SKM-1 (cell line): ENCODE data around the gene OBSCN.
"Not testable (repeated sequence)": the region's sequence is repeated elsewhere in the genome, so short reads cannot be mapped to it uniquely, and the experiment has no call there.

Source experiments
- DNase-seq: peaks from one replicate; lab custom pipeline; 2025; ENCODE audit not compliant: unreplicated experiment; lab: John Stamatoyannopoulos, UW

OBSCN gene

DNA sequence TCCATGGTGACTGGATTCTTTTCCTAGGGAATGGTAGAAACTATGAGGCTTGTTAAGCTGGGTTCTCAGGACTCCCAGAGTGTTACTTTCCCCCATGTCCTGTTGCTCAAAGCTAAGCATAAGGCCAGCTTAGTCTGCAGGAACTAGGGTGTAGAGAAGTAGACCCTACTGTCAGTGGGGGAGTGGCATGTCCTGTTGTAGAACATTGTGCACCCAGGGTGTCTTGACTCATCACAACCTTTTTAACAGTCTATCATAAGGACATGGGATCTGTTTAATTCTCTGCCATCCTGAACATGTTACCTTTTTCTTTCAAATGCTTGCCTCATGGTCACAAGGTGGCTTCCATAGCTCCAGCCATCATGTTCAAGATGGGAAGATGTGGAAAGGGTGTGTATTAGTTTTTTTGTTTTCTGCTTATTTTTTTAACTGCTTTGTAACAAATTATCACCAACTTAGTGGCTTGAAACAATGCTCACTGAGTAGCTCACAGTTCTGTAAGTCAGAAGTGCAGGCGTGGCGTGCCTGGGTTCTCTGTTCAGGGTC, 17.4 kb downstream of the OBSCN start:
- DNase-seq, result no peak

DNA sequence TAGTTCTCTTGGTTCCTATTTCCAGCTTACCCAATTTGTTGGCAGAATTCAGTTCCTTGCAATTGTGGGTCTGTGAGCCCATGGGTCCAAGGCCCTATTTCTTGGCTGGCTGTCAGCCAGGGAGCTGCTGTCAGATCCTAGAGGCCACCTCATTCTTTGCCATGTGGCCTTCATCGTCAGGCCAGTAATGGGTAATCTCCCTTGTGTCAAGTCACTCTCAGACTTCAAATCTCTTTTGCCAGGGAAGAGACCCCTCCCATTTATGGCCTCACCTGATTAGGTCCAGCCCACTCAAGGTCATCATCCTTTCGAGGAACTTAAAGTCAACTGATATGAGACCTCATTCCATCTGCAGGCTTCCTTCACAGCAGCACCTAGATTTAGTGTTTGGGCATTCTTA, 17.9 kb downstream of the OBSCN start:
- DNase-seq, result no peak

GRCh38 chr1:228226141-228226874, 18.5 kb downstream of the OBSCN start:
- DNase-seq, result no peak

DNA sequence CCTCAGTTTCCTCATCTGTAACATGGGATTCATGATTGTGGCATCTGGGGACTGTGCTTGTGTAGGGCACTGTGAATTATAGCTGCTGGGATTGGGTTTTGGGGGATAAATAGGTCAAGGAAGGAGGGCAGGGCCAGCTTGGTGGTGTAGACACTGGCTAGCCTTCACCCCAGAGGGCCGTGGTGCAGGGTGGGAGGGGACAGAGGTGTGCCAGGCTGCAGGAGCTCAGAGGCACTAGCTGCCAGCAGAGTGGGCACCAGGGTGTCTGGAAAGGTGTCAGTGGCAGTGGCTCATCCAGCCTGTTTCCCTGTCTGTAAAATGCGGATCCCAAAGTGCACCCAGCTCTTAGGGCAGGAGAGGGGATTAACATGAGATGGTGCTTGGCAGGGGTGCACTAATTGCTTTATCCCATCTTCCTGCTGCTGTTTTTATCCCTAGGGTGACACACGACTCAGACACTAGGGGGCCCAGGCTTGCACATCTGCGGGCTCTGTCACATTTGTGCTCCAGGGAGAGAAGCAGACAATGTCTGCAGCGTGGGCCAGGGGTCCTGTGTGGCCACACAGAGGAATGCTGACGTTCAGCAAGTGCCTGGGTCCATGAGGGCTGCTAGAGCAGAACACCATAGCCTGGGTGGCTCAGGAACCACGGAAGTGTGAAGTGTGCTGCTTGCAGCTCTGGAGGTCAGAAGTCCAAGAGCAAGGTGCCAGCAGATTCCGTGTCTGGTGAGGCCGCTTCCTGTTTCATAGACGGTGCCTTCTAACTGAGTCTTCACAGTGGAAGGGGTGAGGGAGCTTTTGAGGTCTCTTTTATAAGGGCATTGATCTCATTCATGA, 19.3 kb downstream of the OBSCN start:
- no peak for DNase-seq

- not testable (repeated sequence) for DNase-seq
Observed at GRCh38 chr1:228228147-228228546, 20.3 kb downstream of the OBSCN start.

DNA sequence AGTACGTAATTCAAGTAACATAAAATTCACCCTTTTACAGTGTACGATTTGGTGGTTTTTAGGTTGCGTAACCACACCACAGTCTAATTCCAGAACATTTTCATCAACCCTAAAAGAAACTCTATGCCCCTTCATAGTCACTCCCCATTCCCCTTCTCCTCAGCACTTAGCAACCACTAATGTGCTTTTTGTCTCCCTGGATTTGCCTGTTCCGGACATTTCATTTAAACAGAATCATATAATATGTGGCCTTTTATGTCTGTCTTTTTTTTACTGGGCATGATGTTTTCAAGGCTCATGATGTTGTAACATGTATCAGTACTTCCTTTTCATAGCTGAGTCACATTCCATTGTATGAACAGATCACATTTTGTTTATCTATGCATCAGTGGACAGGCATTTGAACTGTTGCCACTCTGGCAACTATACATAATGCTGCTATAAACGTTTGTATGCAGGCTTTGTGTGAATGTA, 20.8 kb downstream of the OBSCN start:
- DNase-seq, result no peak

- no peak for DNase-seq
Observed at GRCh38 chr1:228231189-228231588, 23.3 kb downstream of the OBSCN start.

DNA sequence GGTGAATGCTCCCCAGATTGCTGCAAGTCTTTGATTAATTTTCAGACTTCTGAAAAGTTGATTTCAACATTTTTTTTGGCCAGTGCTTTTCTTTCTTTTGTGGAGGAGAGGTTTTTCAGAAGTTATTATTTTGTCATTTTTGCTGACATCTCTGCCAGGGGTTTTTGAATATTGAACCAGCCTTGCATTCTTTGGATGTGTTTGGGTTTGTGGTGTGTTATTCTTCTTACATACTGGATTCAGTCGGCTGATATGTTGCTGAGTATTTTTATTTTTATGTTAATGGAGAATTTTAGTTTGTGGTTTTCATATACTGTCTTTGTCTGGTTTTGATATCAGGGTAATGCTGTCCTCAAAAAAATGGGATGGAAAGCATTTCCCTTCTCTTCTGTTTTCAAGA, 25.3 kb downstream of the OBSCN start:
- no peak for DNase-seq

- no peak for DNase-seq
Observed at GRCh38 chr1:228234921-228235320, 27.1 kb downstream of the OBSCN start.

DNA sequence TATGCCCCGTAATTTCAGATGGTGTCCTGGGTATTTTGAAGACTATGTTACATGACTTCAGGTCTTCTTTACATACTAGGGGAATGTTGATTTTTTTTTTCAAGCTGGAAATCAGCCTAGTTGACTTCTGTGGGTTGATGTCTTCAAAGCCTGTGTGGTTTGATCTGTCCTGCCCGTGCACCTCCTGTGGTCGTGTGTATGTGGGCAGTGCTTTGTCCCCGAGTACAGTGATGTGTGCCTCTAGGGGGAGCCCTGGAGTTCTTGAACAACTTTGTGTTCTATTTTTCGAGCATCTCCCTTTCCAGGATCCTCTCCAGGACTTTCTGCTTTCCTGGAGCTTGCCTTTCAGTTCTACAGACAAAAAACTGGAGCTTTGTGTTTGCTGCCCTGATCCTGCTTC, 28.9 kb downstream of the OBSCN start:
- peak; percentile 56 for DNase-seq

DNA sequence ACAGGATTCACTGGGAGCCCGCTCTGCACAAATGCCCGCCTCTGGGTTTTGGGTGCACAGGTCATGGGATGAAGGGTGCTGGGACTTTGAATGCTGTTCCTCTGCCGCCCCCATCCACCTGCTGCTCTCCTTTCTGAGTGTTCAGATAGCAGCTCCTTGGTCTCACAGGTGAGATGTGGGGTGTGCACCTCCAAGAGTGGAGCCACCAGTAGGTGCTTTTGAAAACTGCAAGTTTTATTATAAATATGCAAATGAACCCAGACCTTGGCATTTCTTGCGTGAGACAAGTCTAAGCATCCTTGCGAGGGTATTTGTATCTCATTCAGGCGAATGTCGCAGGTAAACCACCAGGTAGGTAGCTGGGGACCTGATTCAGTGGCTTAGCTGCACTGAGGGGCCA, 30.2 kb downstream of the OBSCN start:
- no peak for DNase-seq

DNA sequence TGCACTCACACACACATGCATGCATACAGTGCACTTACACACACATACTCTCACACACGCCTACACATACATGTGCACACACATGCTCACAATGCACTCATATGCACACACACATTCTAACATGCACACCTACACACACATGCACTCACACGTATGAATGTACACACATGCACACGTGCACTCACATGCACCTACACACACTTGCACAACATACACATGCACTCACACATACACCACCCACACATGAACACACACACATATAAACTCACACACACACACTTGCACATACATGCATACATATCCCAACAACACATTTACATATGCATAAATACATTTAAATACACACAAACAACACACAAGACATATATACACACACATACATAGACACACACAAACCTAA, 30.6 kb downstream of the OBSCN start:
- no peak for DNase-seq

DNA sequence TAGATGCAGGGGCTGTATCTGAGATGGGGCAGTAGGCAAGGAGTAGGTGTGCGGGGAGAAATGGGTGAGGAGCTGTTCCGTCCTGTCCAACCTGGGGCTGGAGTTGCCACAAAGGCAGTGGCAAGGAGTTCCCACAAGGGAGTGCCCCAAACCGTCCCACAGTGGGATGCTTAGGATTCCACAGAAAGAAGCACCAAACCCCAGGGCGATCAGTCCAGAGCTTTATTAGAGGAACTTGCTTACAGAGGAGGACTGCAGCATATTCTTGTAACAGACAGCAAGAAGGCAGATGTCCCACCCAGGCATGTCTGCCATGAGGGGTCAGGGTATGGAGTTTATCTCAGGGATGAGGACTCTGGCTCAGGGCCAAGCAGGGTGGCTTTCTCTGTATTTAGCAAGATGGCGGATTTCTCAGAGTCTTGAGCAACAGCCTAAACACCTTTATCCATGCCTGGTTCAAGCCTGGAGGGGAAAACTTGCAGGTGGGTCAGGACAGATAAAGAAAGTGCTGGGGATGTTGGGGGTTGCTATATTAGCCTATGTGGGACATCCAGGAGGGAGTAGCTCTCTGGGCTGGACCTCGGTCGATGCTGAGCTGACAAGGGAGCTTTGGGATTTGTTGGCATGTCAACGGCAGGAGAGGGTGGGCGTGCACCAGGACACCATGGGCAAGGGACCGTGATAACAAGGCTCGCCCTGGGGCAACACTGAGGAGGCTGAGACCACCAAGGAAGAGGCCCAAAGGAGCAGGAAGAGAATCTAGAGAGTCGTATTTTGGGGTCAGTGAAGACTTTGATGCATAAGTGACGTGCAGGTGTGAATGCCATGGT, 32.8 kb downstream of the OBSCN start:
- DNase-seq, result no peak

DNA sequence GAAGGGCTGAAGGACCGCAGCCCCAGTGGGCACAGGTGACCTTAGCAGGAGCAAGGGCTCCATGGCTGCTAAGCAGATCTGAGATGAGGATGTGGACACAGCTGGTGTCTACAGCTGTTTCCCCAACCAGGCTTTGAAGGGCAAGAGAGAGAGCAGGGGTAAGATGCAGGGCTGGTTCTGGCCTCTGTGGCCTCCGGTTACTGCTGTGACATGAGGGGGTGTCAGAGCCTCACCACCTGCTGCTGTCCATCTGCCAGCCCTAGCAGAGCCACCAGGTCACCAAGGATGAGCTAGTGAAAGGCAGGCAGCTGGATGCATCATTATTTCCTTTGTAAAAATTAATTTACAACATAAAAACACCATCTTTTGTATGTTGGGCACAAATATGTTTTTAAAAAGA, 33.4 kb downstream of the OBSCN start:
- no peak for DNase-seq

- DNase-seq, result no peak
Observed at GRCh38 chr1:228242409-228242808, 34.6 kb downstream of the OBSCN start.

DNA sequence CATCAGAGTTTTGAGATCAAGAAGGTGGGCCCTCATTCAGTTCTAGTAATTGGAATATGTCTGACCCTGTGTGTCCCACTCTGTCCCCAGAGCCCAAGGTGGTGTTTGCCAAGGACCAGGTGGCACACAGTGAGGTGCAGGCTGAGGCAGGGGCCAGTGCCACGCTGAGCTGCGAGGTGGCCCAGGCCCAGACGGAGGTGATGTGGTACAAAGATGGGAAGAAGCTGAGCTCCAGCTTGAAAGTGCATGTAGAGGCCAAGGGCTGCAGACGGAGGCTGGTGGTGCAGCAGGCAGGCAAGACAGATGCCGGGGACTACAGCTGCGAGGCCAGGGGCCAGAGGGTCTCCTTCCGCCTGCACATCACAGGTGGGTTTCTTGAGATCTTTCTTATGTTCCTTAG, 35.2 kb downstream of the OBSCN start:
- DNase-seq, result no peak

DNA sequence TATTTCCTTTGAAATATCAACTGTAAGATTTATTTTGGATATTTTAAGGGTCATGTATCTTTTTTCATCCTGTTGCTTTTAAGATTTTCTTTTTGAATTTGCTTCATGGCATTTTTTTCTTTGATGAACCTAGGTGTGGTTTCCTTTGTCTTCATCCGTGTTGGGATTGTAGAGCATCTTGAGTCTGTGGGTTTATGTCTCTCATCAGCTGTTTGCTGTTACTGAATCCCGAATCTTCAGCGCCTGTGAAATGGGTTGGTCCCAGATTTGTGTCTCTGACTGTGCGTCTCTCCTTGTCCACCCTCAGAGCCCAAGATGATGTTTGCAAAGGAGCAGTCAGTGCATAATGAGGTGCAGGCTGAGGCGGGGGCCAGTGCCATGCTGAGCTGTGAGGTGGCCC, 36.1 kb downstream of the OBSCN start:
- DNase-seq, result not testable (repeated sequence)

DNA sequence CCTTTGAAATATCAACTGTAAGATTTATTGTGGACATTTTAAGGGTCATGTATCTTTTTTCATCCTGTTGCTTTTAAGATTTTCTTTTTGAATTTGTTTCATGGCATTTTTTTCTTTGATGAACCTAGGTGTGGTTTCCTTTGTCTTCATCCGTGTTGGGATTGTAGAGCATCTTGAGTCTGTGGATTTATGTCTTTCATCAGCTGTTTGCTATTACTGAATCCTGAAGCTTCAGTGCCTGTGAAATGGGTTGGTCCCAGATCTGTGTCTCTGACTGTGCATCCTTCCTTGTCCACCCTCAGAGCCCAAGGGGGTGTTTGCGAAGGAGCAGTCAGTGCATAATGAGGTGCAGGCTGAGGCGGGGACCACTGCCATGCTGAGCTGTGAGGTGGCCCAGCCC, 37.3 kb downstream of the OBSCN start:
- DNase-seq, result no peak

DNA sequence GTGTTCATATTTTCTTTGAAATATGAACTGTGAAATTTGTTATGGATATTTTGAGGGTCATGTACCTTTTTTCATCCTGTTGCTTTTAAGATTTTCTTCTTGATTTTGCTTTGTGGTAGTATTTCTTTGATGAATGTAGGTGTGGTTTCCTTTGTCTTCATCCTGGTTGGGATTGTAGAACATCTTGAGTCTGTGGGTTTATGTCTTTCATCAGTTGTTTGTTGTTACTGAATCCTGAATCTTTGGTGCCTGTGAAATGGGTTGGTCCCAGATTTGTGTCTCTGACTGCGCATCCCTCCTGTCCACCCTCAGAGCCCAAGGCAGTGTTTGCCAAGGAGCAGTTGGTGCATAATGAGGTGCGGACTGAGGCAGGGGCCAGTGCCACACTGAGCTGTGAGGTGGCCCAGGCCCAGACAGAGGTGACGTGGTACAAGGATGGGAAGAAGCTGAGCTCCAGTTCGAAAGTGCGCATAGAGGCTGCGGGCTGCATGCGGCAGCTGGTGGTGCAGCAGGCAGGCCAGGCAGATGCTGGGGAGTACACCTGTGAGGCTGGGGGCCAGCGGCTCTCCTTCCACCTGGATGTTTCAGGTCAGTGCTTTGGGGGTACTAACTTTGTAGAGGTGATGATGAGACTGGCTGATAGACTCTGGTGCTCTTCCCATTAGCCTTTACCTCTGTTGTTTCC, 38.5 kb downstream of the OBSCN start:
- no peak for DNase-seq

- DNase-seq, result no peak
Observed at GRCh38 chr1:228249513-228250305, 41.9 kb downstream of the OBSCN start.
